ENCODE measurements around the gene ZNF76.

Gene ZNF76

DNA sequence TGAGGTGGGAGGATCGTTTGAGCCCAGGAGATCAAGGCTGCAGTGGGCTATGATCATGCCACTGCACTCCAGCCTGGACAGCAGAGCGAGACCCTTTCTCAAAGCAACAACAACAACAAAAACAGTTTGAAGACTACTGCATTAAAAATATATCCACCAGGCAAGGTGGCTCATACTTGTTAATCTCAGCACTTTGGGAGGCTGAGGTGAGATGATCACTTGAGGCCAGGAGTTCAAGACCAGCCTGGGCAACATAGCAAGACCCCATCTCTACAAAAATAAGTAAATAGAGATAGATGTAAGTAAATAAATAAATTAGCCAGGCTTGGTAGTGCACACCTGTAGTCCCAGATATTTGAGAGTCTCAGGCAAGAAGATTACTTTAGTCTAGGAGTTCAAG is 12.5 kb downstream of the ZNF76 start:
- no peak for DNase-seq

DNA sequence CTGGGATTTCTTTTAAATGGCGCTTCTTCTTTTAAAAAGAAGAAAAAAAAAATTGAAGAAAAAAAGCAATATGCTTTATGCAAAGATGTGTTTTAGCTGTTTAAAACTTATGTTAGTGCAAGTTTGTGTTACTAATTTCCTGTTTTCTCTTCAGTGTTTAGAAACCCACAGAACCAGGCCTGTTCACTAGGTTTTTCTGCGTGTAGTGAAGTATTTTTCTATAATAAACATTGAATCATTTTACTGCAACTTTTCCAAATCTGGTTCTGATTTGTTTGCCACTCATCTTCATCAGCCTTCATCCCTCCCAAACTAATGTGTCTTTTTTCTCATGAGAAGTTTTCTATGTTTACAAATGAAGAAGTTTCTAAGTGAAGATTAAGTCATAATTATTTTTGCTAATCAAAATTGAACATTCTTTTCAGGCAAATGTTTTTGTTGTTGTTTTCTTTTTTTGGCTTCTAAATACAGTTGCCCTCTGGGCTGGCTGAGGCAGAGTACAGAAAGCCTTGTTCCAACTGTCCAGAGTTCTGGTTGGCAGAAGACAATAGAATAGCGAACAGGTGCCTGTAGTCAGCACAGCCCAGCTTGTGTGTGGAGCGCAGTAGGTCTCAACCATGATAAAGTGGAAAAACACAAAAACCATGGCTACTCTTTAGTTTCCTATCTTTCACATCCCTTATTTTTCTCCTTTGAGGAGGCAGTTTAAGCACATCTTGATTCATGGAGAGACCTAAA is 14.5 kb downstream of the ZNF76 start:
- no peak for DNase-seq

DNA sequence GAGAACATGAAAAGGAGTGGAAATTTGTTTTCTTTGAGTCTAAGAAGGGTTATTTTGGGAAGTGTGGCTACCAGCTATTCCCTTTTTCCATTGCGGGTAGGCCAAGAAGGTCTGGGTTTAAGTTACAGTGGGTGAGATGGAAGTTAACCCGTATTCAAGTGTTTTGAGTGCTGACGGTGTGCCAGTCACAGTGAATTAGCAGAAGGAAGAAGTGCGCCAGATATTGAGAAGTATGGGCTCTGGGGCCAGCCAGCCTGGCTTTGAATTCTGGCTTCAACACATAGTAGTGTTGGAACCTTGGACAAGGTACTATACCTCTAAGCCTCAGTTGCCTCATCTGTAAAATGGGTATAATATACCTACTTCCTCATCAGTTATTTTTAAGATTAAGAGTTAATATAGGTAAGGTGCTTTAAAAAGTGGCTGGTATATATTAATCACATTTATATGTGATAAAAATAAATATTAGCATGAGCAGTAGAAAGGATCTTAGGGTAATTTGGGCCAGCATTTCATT is 16.3 kb downstream of the ZNF76 start:
- DNase-seq: no peak

DNA sequence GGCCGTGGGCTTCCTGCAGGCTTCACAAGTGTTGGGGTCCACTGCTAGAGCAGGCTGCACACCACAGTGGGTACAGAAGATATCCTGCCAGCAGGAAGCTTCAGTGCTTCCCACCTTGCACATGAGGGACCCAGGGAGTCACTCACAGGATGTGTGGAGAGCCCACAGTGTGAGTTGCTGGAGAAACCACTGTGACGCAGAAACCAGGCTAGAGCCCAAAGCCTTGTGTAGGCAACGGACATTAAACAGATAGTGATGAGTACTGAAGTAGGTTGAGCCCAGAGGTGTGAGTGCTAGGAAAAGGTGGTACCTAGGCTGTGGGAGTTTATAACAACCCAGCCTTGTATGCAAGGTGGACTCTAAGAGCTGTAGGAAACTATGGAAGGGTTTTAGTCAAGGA is 19.2 kb downstream of the ZNF76 start:
- no peak for DNase-seq

DNA sequence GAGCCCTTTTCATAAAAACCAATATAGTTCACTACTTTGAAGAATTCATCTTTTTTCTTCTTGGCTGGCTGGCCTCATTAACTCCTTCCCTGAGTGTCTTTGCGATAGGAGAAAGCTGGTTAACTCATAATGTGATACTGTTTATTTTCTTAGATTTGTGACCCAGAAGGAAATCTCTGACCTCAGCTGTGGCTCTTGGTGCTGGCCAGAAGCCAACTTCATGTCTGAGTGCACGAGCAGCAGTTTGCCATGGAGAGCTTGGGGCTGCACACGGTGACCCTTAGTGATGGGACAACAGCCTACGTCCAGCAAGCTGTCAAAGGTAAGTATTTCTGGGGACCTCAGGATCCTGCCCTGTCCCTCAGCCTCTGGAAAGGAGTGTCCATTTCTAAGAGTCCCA is 21.4 kb downstream of the ZNF76 start:
- DNase-seq: no peak

DNA sequence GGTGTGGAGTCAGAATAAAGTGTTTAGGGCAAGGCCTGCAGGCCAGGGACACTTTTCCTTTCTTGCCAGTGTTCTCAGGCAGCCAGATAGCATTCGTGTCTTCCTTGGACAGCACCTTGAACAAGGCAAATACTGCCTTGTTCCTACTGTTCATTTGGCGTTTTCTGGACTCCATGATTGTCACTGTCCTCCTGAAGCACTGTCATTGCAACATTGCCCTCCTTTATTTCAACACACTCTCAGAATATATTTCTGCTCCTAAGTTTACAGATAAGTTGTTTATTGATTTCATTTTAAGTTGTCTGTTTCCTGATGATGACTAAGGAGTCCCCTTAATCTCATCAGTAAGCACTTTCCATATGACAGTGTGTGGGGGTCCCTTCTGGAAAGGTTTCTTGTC is 22.9 kb downstream of the ZNF76 start:
- no peak for DNase-seq

DNA sequence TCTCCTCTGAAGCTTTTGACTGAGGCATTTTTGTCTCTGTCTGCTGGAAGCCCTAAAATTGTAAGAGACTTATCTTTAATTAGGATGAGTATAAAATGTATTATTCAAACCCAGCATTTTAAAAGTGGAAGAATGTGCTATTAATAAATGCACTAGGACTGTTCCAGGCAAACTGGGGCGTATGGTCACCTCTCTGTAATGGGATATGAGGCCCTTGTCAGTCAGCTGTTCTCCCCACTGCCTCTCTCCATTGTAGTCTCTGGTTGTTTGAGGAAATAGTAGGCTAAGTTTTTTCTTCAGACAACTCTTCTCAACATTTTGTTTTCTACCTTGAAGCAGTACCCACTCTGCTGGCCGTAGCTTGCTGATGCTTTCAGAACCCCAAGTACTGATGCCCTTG is 23.8 kb downstream of the ZNF76 start:
- DNase-seq: no peak

DNA sequence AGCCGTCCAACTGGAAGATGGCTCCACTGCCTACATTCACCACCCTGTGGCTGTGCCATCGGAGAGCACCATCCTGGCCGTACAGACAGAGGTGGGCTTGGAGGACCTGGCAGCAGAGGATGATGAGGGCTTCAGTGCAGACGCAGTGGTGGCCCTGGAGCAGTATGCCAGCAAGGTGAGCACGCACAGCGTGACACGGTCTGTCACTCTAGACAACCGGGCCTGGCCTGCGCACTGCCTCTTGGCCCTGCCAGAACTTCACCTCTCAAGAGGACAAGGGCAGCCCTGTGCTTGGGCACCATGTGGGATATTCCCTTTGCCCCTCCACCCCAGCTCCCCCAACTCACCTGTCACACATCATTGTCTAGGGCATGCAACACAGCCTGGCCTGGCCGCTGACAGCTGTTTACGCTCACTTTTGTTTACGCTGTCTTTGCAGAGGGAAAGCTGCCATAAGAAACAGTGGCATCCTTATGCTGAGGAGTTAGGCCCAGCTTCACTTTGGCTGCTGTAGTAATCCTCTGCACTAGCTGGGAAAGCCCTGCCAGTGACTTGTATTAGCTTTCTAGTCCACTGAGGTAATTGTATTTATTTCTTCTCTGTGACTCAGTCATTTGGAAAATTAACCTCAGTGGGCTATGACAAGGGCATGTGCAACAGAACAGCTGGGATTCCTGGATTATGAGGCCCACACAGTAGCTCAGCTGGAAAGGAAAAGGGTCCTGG is 28.3 kb downstream of the ZNF76 start:
- DNase-seq: no peak

DNA sequence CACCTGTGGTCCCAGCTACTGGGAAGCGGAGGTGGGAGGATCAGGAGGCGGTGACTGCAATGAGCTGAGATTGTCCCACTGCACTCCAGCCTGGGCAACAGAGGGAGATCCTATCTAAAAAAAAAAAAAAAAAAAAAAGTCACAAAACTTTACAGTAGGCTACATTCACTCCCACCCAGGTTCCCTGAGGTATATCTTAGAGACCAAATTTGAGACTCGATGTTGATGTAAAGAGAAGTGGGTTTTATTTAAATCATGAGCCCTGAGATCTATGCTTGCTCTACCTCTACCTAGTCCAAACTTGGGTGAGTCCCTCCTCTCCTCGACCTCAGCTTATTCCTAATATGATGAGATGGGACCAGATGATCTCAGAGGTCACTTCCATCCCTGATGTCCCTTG is 29.3 kb downstream of the ZNF76 start:
- no peak for DNase-seq

DNA sequence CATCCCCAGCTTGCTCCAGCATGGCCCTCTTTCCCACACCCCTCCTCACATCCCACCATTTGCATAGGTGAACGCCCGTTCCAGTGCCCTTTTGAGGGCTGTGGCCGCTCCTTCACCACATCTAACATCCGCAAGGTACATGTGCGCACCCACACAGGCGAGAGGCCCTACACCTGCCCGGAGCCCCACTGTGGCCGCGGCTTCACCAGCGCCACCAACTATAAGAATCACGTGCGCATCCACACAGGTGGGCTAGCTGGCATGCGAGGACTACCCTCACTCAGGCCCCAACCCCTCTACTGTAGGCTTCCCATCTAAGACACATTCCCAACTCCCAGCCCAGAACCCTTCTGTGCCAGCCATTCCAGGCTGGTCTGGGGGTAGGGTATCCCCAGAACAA is 32.0 kb downstream of the ZNF76 start:
- no peak for DNase-seq

DNA sequence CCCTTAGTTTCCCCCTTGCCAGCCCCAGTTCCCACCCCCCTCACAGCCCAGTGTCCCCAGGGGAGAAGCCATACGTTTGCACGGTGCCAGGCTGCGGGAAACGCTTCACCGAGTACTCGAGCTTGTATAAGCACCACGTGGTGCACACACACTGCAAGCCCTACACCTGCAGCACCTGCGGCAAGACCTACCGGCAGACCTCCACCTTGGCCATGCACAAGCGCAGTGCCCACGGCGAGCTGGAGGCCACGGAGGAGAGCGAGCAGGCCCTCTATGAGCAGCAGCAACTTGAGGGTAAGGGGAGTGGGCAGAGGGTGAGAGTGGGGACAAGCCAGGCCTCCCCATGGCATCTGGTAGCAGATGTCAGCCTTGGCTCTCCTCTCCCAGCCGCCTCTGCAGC is 33.0 kb downstream of the ZNF76 start:
- DNase-seq: peak; percentile 58

DNA sequence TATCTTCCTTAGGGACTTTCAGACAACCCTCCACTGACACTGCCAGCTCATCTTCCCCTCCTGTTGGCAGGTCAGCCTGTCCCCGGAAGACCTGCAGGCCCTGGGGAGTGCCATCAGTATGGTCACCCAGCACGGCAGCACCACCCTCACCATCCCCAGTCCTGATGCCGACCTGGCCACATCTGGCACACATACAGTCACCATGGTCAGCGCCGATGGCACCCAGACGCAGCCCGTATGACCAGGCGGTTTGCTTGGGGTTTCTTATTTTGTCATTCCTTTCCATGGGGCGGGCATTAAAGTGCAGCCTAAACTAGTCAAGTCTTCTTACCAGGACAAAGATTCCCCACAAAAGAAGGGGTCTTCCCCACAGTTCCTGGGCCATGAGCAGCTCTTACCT is 34.1 kb downstream of the ZNF76 start:
- DNase-seq: no peak

DNA sequence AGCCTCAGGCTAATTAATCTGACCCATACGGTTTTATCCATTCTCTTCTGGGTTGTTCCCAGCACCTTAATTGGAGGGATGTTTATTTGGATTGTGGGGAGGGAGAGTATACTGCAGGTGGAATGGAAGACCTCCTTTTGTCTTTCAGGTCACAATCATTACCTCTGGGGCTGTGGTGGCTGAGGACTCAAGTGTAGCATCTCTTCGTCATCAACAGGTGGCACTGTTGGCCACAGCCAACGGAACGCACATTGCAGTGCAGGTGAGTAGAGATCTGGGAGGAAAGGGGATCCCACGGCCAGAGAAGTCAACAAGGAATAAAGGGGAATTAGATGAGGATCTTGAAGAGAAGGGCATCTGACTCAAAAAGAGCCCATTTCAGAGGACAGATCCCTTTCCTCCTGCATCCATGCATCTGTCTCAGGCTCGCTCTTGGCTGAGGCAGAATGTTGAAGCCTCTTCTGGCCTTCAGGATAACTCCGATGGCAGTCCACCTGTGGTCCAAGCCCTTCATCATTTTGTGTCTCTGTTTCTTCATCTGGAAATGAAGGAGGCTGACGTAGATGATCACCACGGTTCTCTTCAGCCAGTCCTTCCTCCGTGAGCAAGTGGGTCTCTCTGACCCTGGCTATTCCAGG is 34.9 kb downstream of the ZNF76 start:
- peak; percentile 24 for DNase-seq

DNA sequence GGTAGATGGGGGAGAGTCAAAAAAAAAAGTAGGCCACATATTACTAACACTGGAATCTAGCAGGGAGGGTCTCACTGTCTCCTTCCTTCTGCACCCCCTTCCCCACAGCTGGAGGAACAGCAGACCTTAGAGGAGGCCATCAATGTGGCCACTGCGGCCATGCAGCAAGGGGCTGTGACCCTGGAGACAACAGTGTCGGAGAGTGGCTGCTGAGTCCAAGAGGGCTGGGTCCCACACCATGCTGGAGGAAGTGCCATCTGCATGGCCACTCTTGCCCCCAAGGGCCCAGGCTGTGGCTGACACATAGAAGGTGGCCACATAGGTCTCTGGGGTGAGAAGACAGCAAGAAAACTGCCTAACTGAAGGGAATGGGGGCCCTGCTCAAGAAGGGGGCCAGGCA is 35.5 kb downstream of the ZNF76 start:
- DNase-seq: no peak

DNA sequence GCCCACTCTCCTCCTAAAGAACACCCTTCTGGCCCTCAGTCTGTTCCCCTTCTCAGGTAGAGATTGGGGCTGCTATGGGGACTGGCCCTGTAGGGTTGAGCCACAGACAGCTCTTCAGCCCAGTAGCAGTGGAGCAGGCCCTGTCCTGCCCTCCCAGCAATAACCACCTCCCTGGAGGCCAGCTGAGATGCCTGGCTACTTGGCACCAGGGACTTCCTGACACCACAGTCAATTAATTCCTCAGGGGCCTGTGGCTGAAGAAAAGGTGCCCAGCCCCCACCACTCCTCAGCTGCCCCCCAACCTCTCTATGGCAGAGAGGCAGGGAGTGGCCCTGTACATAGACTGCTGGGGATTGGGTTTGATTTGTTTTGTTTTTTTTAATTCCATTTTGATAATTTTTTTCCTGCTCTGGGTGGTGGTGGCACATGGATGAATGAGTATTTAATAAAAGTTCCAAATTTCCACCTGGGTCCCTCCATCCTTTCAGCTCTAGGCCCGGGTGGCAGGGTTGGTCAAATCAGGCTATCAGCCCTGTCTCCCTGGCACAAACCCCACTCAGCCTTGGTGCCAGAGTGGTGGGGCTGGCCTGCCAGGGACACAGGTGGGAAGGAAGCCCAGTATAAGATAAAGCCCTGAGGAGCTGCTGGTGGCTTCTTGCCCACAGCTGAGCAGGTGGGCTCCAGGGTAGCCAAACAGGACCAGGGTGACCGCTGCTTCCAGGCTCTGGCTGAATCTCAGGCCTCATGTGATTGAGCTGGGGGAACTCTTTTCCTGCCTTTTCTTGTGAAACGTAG is 36.2 kb downstream of the ZNF76 start:
- DNase-seq: no peak

DNA sequence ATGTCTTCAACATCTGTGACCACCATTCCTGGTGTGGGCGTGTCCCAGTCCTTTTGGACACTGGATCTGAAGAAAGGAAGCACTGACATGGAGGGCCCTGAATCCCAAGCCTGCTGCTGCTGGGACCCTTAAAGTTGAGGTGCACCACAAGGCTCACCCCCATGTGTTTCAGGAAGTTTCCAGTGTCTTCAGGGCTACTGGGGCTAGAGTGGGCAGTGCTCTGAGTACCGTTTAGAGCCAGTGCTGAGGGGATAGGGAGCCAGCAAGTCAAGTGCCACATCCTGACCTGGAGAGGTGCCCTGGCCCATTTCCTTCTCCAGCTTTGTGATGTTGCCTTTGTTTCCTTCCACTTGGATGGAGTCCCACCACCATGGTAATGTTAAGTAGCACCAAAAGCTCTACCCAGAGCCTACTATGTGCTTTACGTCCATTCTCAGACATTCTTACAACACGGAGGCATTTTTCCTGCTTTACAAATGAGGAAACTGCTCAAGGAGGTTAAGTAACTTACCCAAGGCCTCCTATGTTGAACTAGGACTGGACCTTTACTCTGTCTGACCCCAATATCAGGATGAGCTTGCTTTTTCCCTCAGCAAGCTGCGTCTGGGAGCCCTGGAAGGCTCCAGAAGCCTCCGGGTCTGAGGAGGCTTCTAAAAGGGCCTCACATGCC is 37.5 kb downstream of the ZNF76 start:
- DNase-seq: no peak

DNA sequence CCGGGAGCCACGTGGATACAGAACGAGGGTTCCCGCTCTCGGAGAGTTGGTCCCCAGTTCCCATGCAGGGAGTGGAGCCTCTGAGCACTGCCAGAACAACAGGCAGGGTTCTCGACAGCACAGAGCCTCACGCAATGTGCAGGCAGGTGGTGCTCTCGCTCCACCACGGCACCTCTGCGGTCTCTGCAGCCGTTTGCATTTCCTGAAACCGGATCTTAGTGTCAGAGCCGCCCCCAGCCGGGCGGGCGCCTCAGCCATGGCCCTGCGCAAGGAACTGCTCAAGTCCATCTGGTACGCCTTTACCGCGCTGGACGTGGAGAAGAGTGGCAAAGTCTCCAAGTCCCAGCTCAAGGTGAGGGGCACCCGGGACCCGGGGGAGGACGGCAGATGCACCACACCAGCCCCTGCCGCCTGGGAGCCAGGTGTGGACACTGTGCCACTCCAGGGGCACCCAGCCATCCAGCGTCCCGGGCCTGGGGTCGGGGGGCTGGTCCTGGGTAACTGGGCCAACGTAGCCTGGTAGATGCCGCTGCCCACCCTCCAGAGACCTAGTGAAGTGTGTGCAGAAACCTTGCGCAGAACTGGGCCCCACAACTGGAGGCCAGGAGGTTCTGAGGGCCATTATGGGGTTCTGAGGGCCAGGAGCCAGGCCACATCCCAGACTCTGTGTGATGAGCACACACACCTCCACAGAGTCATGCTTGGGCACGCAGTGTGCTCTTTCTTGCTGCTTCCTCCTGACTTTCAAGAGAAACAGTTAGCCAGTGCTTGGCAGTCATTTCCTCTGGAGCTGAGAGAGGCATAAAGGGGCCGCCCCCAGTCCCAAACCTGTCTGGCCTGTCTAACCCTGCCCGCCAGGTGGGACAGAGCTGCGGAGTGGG is 38.3 kb downstream of the ZNF76 start, which contains the start of gene DEF6:
TSS of gene DEF6 (plus strand) at position 218 of the 881 bp plus-strand sequence. CDS start at position 257, 39 bp downstream.
- peak; percentile 74 for DNase-seq

DNA sequence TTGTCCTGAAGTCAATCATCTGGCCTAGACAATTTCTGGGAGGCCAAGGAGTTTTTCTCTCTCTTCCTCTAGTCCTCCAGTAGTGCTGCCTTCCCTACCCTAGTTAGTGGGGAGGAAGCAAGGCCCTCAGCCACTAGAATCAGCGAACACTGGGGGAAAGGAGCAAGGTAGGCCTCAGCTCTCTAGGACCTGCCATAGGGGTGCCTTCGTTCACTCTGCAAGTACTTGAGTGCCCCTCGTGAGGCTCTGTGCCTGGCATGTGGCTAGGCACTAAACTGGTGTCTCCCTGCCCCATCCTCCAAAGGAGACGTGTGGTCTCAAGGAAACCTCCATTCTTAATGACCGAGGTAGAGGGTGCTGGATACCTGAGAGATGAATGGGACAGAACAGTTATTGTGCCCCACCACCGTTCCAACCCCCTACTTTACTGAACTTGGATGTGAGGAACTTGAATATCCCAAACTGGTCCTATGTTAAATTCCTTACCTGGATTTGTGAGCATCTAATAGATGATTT is 39.1 kb downstream of the ZNF76 start:
- no peak for DNase-seq

DNA sequence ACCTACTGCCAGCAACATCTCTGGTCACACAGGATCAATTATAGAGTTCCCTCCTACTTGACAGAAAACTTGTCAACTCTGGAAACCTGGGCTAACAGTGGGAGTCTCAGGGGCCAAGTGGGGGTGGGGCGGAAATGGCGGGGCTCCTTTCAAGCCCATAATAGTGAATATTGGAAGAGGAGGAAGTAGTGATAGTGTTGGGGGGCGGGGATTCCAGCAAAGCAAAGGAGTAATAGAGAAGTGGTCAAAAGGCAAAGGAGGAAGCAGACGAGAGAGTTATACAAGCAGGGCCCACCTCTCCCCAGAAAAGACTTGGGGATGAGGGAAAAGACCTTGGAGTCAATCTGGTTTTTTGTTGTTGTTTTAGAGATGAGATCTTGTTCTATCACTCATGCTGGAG is 40.1 kb downstream of the ZNF76 start:
- no peak for DNase-seq

DNA sequence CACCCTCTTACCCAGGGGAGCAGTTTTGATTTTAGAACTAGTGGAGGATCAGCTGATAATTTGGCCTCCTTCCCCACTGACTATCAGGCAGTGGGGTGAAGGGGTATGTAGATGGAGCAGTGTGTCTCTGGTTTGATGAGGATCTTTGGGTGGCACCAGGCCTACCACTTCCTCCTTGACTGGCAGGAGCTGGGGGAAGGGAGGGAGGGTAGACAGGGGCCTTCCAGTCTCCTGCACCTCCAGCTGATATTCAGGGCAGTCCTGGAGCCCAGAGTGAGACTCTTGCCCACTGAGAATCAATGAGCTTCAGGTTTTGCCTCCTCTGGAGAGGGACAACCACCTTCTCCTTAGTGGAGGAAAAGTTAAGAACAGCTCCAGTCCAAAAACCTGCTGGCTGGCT is 41.3 kb downstream of the ZNF76 start:
- DNase-seq: no peak

DNA sequence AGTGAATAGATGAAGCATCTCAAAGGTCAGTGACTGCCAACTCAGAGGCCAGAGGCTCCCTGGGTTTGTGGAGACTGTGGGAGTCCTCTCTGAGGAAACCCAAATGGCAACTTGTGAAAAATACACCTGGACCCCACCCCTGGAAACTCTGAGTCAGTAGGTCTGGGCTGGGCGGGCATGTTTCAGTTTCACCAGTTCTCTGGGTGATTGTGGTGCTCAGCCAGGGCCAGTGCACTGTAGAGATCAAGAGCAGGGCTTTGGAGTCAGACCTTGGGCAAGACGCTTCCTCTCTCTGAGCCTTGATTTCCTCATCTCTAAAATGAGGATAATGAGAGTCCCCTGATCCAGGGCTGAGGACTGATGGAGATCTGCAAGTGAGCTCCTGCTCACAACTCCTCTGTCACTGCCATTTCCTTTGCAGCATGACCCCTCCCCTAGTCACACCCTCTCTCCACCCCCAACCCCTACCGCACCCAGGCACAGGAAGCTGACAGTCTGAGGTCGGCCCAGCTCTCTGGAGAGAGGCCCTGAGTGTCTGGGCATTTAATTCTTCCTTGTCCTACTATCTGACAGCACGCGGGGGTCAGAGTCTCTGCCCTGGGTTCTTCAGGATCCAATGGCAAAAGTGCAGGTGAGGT is 43.2 kb downstream of the ZNF76 start:
- DNase-seq: no peak

Measured in NCI-H526 treated with DMSO at 0.1 percent for 48 hours (cell line).